ENCODE data around the gene RAB41.
"Not testable (repeated sequence)": the region's sequence is repeated elsewhere in the genome, so short reads cannot be mapped to it uniquely, and the experiment has no call there.

RAB41 gene

GRCh38 chrX:70281951-70282350 lies at the start of gene RAB41:
TSS of gene RAB41 (plus strand) at chrX:70282172. CDS start at chrX:70282218, 46 bp downstream.
- DNase-seq = no peak

GRCh38 chrX:70234355-70234754 lies 47.6 kb upstream of the RAB41 start, which contains the start of gene AWAT1:
TSS of gene AWAT1 (plus strand) at chrX:70234655. CDS start at chrX:70234696, 41 bp downstream.
- DNase-seq = no peak

GRCh38 chrX:70240751-70241150 lies 41.2 kb upstream of the RAB41 start:
- no peak for DNase-seq

GRCh38 chrX:70241501-70241900 lies 40.5 kb upstream of the RAB41 start:
- no peak for DNase-seq

GRCh38 chrX:70243601-70244000 lies 38.4 kb upstream of the RAB41 start:
- not testable (repeated sequence) for DNase-seq

- no peak for DNase-seq
Measured at GRCh38 chrX:70244881-70245280, 37.1 kb upstream of the RAB41 start.

GRCh38 chrX:70247252-70247651 lies 34.7 kb upstream of the RAB41 start:
- no peak for DNase-seq

- no peak for DNase-seq
Measured at GRCh38 chrX:70252491-70252890, 29.5 kb upstream of the RAB41 start.

- no peak for DNase-seq
Measured at GRCh38 chrX:70253377-70254062, 28.5 kb upstream of the RAB41 start.

- DNase-seq = no peak
Measured at GRCh38 chrX:70254063-70254400, 27.9 kb upstream of the RAB41 start.

GRCh38 chrX:70254909-70255308 lies 27.1 kb upstream of the RAB41 start:
- DNase-seq = no peak

- DNase-seq = no peak
Measured at GRCh38 chrX:70255452-70255851, 26.5 kb upstream of the RAB41 start.

- DNase-seq = no peak
Measured at GRCh38 chrX:70257423-70258288, 24.3 kb upstream of the RAB41 start.

- DNase-seq = no peak
Measured at GRCh38 chrX:70260104-70260503, 21.9 kb upstream of the RAB41 start, which contains the start of gene P2RY4. TSS of gene P2RY4 (minus strand) at chrX:70260204. CDS start at chrX:70259624, 580 bp downstream.

GRCh38 chrX:70262952-70263567 lies 18.9 kb upstream of the RAB41 start:
- peak; percentile 21 to 51 for DNase-seq

- DNase-seq = no peak
Measured at GRCh38 chrX:70264784-70265183, 17.2 kb upstream of the RAB41 start.

- no peak for DNase-seq
Measured at GRCh38 chrX:70268034-70268433, 13.9 kb upstream of the RAB41 start, which contains the start of gene ARR3. TSS of gene ARR3 (plus strand) at chrX:70268334. CDS start at chrX:70269386, 1,052 bp downstream.

- DNase-seq = not testable (repeated sequence)
Measured at GRCh38 chrX:70274029-70274428, 7.9 kb upstream of the RAB41 start.

GRCh38 chrX:70279081-70279480 lies 2.9 kb upstream of the RAB41 start:
- DNase-seq = no peak

GRCh38 chrX:70280573-70280972 lies 1.4 kb upstream of the RAB41 start:
- DNase-seq = no peak

GRCh38 chrX:70289168-70289792 lies 7.3 kb downstream of the RAB41 start:
- DNase-seq = no peak

GRCh38 chrX:70289793-70290770 lies 8.1 kb downstream of the RAB41 start, which contains the start of the genes KIF4A and PDZD11:
TSS of gene KIF4A (plus strand) at chrX:70290104. CDS start at chrX:70290459, 355 bp downstream.
TSS of gene PDZD11 (minus strand) at chrX:70289927. CDS start at chrX:70289341, 586 bp downstream.
- DNase-seq = peak; percentile 62 to 67
